Stimulated activated CD4-positive, alpha-beta T cell treated with anti-CD3 and anti-CD28 coated beads, Interleukin-15, amount 100 ng/mL, for 24 hours (primary cell): Measurements from ENCODE around the gene CERK.
A peak's percentile ranks its signal among the peaks of the same experiment; 100 is the strongest.

Source experiments
- DNase-seq: peaks from one replicate; pipeline ENCODE4 v3.0.0-alpha.2; 2020

The CERK gene

GRCh38 chr22:46730568-46731245 is 7.3 kb downstream of the CERK start:
- DNase-seq: no peak

DNA sequence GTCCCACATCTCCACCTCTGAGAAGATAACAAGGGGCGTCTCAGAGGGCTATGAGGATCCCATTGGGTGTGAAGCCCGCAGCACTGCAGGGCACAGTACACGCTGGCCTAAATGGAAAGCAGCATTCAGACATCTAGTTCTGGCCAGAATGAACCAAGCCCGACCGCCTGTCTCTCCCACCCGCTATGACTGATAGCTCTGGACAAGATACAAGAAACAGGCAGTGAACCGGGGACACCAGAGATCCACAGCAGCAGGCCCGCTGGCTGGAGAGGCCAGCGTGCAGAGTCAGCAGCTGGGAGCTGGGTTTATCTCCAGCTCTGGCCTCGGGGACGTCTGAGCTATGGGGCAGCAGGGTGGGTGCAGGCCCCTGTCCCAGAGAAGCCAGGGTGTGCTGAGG is 9.6 kb downstream of the CERK start:
- no peak for DNase-seq

DNA sequence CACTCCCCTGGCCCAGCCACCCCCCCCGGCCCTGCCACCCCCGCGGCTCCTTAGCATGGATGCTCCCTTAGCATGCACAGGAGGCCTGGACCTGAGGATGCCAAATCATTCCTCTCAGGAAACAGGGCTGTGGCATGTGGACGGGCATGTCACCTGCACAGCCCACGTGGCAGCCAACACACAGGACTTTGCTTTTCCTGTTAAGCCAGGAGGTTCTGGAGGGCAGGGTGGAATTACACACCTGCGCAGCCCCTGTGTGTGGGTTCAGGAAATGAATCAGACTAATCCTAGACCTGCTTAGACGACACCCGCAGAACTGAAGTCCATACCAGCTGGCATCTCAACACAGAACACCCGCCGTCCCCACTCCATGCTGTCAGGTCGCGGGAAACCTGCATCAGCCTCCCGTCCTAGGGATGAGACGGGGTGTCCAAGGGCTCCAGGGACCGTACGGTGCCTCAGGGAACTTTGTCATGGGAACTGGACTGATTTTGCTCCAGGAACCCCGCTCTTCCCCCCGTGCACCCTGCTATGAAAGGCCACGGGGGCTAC is 10.2 kb downstream of the CERK start:
- DNase-seq: no peak

DNA sequence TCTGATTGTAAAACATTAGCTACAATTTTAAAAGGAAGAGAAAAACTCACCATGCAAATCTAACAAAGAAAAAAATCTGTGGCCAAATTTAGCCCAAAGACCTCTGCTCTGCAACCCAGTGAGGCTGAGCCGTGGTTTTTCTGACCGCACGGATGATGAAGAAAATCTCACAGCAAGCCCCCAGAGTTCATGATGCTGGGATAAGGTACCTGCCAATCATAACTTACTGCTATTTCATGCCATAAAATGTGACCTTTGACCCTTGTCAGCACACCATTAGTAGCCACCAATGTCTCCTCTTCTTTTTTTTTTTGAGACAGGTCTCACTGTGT is 11.1 kb downstream of the CERK start:
- DNase-seq: no peak

- DNase-seq: no peak
These were observed 11.7 kb downstream of the CERK start for GRCh38 chr22:46726066-46726985.

DNA sequence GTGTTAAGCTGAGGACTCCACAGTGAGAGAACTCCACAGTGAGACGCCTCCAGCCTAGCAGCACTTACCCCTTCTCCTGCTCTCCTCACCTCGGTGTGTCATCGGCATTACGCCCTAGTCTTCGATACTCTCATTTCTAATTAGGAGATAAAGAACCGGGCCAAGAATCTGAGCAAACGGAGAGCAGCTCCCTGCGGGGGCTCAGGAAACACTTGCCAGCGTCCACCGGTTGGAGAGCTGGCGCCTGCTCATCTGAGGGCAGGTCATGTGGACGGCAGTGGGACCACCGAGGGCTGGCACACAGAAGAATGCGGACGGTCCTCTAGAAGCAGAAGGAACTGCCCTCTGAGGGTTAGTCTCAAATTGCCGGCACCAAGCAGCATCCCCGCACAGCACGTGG is 13.0 kb downstream of the CERK start:
- DNase-seq: no peak

DNA sequence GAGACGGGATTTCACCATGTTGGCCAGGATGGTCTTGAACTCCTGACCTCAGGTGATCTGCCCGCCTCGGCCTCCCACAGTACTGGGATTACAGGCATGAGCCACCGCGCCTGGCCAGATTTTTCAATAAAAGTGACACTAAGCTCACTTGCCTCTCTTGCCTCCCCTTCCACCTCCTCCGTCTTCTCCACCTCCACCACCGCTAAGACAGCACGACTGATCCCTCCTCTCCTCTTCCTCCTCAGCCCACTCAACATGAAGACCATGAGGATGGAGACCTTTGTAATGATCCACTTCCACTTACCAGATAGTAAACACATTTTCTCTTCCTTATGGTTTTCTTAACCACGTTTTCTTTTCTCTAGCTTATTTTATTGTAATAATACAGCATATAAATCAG is 14.2 kb downstream of the CERK start:
- no peak for DNase-seq

GRCh38 chr22:46721501-46722085 is 16.5 kb downstream of the CERK start:
- DNase-seq: no peak

GRCh38 chr22:46719921-46720320 is 18.1 kb downstream of the CERK start:
- DNase-seq: no peak

DNA sequence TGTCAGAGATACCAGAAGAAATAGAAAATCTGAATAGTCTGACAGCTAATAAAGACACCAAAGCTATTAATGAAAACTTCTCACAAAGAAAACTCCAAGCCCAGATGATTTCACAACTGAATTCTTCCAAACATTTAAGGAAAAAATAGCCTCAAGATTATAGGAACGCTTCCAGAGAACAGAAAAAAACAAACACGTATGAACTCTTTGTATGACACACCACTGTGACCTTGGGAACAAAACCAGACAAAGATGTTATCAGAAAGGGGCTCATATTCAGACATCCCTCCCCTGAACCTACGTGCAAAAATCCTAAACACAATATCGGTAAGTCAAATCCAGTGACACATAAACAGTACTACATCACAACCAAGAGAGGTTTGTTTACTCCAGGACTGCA is 23.5 kb downstream of the CERK start:
- no peak for DNase-seq

DNA sequence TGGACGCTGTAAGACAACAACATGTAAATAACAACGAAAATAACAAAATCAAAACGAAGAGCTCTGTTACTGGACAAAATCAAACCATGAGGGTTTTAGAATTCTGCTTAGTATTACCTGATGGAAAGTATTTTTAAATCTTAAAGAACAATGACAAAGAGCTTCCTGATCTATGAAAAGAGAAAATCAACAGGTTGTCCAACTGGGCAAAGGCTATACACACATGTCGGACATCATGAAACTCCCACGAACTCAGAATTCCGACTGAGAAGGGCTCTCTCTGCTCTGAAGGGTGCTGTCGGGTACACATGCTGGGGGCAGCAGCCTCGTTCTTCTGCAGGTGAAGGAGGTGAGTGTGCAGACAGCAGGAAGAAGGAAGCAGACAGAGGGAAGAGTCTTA is 25.8 kb downstream of the CERK start:
- DNase-seq: no peak

DNA sequence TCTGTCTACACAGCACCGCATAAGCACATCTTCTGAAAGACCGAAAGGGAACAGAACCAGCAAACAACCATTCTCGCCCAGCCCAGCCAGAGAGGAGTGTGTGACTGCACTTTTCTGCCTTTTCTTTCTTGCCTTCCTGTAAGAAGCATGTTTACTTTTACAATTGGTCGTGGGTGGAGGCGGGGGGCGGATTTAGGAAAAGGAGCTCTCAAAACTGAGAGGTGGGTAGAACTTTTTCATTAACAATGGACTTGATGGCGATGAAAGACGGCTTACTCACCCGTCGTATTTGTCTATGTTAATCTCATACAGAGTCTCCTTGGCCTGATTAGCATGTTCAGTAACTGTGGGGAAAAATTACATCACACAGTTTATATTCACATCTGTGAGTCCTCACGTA is 27.2 kb downstream of the CERK start:
- peak; percentile 20 for DNase-seq

DNA sequence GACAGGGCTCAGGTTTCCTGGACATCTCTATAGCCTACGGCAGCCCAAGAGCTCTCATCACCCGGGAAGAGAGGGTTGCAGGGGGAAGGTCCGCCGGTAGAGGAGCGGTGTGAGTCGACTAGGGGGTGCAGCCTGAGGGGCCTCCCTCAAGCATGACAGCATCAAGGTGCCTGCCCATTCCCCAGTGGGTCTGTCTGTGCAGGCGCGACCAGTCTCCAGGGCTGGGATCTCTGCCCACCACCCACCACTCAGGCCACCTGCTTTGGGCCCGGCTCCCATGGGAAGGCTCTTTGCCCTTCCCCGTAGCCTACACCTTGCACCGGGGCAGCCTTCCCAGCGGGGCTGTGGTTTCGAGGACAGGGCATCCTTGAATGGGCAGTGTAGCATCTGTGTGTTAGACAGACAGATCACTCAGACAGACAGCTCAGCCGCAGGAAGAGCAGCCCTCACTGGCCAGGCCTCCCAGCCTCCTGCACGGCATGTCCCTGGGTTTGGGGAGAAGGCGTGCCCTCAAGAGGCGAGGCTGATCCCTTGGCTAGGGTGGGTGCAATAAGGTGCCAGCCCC is 29.2 kb downstream of the CERK start:
- no peak for DNase-seq

DNA sequence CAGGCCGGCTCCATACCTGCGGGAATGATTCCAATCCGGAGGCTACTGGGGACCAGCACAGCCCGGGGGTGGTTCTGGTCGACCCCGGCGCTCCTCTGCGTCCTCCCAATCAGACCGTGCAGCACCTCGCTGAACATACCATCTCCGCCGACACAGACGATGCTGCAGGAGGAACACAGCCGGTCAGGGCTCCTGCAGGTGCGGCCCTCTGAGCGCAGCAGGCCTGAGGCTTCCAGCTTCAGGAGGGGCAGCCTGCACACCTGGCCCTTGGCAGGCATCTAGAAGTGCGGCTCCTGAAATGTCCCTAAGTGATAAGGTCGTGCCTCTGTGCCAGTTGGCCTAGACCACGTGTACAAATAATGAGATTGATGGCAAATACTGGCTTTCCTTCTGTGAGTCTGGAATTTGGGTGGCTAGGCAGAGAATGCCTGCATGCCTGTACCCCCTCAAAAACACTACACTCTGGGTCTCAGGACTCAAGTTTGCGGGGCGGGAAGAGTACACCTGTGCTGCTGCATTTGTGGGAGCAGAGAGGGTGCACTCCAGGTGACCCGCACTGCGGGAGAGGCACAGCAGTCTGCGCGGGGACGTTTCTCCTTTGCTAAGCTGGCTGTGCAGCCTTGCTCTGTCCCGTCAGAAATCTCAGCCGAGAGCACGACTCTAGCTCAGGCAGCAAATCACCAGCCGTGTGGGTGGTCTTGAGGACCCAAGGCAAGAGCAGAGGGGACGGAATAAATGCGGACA is 30.1 kb downstream of the CERK start:
- no peak for DNase-seq

GRCh38 chr22:46707305-46707704 is 30.7 kb downstream of the CERK start:
- DNase-seq: no peak

DNA sequence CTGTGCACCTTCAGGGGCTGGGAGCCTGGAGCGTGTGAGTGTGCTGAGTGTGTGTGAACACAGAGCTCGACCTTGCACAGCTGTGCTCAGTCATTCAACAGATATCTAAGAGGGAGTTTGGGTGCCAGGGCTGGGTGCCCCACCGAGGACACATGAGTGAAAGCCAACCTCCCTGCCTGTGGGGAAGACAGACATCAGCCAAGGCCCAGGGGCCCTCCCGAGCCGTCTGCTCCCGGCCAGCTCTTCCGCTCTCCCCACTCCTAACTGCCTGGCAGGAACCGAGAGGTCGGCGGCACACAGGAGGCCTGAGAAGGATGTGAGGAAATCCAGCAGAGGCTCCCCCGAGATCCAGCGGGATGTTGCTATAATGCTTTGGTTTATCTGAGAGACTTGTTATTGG is 32.0 kb downstream of the CERK start:
- no peak for DNase-seq

DNA sequence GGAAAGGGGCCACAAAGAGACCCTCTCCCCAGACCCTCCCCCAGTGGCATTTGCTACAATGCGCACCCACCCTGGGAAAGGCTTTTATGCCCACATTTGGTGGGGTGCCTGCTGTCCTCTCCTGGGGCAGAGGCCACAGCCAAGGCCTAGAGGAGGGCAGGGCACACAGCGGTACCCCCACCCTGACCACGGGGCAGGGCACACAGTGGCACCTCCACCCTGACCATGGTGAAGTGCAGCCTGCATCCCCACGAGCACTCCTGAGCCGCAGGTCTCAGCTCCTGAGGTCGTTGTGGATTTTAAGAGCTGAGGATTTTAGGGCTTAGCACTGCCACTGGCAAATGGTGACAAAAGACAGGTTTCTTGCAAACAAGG is 34.1 kb downstream of the CERK start:
- DNase-seq: no peak

GRCh38 chr22:46703171-46703995 is 34.7 kb downstream of the CERK start:
- DNase-seq: no peak

GRCh38 chr22:46701262-46701661 is 36.8 kb downstream of the CERK start:
- no peak for DNase-seq

DNA sequence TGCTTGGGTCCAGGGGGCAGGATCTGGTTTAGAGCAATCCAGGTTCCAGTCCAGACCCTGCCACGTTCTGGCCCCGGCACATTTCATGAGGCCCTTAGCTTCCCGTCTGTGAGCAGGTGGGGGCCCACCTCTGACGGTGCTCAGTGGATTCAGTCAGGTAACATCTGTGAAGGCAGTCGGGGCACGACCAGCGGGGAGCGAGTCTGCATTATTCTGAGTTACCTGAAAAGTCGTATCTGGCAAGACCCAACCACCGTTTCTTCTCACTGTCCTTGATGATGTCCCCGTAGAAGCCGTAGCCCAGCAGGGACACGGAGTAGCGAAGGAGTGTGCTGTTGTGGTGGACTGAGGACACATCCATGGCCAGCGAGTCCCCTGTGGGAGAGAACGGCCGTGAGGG is 39.0 kb downstream of the CERK start:
- DNase-seq: no peak

GRCh38 chr22:46697811-46698515 is 40.1 kb downstream of the CERK start:
- no peak for DNase-seq
